MM.1S (cell line): ENCODE measurements around the gene LAMB3.

Source experiments
- DNase-seq: peaks from one replicate; pipeline ENCODE4 v3.0.0-alpha.2; 2015
- H2AFZ ChIP-seq: fragments of 300-600 bp; sonication (generic); 2 replicates; pipeline ENCODE4 v1.6.0; 2016; ENCODE audit warnings: antibody characterized with exemption, low read length
- H3F3A ChIP-seq: fragments of 300-600 bp; sonication (generic); 2 replicates; pipeline ENCODE4 v1.6.1; 2016; ENCODE audit warnings: mild to moderate bottlenecking, antibody characterized with exemption, low read length, moderate library complexity, mixed read lengths; ENCODE audit not compliant: insufficient read depth
- H3K27ac ChIP-seq: fragments of 300-600 bp; sonication (generic); 2 replicates; pipeline ENCODE4 v1.5.1; 2016; ENCODE audit warnings: mild to moderate bottlenecking, low read length
- H3K27me3 ChIP-seq: fragments of 300-600 bp; sonication (generic); replicated peaks from 2 replicates; pipeline ENCODE4 v1.6.0; 2016; ENCODE audit warnings: low read length; ENCODE audit not compliant: insufficient read depth
- H3K36me3 ChIP-seq: fragments of 300-600 bp; sonication (generic); replicated peaks from 2 replicates; pipeline ENCODE4 v1.6.1; 2016; ENCODE audit warnings: mild to moderate bottlenecking, low read length, mixed read lengths; ENCODE audit not compliant: insufficient read depth
- H3K4me1 ChIP-seq: fragments of 300-600 bp; sonication (generic); 2 replicates; pipeline ENCODE4 v1.6.1; 2016; ENCODE audit warnings: low read length, mixed read lengths
- H3K4me2 ChIP-seq: fragments of 300-600 bp; sonication (generic); 2 replicates; pipeline ENCODE4 v1.6.0; 2016; ENCODE audit warnings: low read depth, low read length
- H3K4me3 ChIP-seq: fragments of 300-600 bp; sonication (generic); 2 replicates; pipeline ENCODE4 v1.5.1; 2016; ENCODE audit warnings: low read length, mixed read lengths
- H3K79me2 ChIP-seq: fragments of 300-600 bp; sonication (generic); 2 replicates; pipeline ENCODE4 v1.6.1; 2016; ENCODE audit warnings: mixed run types, low read length, mixed read lengths
- H3K9ac ChIP-seq: fragments of 300-600 bp; sonication (generic); 2 replicates; pipeline ENCODE4 v1.6.1; 2016; ENCODE audit warnings: low read length, mixed read lengths
- H3K9me2 ChIP-seq: fragments of 300-600 bp; sonication (generic); replicated peaks from 2 replicates; pipeline ENCODE4 v1.6.1; 2016; ENCODE audit warnings: mild to moderate bottlenecking, low read length, mixed read lengths; ENCODE audit not compliant: insufficient read depth
- H3K9me3 ChIP-seq: fragments of 300-600 bp; sonication (generic); replicated peaks from 2 replicates; pipeline ENCODE4 v1.6.1; 2016; ENCODE audit warnings: mild to moderate bottlenecking, low read length, mixed read lengths; ENCODE audit not compliant: insufficient read depth
- H4K20me1 ChIP-seq: fragments of 300-600 bp; sonication (generic); 2 replicates; pipeline ENCODE4 v1.6.1; 2016; ENCODE audit warnings: mild to moderate bottlenecking, low read length, moderate library complexity, mixed read lengths; ENCODE audit not compliant: insufficient read depth
- EZH2 ChIP-seq: fragments of 300-600 bp; sonication (generic); optimal IDR thresholded peaks from 2 replicates; pipeline ENCODE3; 2017; ENCODE audit warnings: low read depth, mild to moderate bottlenecking, antibody characterized with exemption, low read length, mixed read lengths
- EZH2phosphoT487 ChIP-seq: fragments of 300-600 bp; sonication (generic); IDR thresholded peaks from 2 replicates; pipeline ENCODE4 v1.6.1; 2018; ENCODE audit warnings: antibody characterized with exemption, low read length
- TF ChIP-seq, protein P1 (sequence below): fragments of 300-600 bp; sonication (generic); IDR thresholded peaks from 2 replicates; pipeline ENCODE4 v1.5.1; 2016; ENCODE audit warnings: antibody characterized with exemption, low read length, mixed read lengths

Gene LAMB3

DNA sequence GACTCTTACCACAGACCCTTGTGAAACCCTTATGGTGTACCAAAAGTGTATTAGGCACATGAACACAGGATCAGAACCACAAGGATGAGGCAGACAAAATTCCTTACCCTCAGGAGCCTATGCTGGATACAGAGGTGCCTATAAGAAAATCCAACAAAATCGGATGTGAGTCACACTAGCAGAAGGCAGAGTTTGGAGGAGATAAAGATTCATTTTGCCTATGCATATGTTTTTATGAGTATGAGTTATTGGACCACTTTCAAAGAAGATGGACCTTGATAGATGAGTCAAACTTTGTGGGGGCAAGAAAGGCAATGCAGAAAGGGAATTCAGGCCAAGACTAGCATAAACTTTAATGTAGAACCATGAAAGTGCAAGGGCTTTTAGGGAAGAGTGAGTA is 51.7 kb downstream of the LAMB3 start:
- Histone ChIP-seq H3K4me1 (no peaks in the 10 kb centered on the region), H3K4me3 (no peak overlapping the region), H3K9me2 (no peaks in the 10 kb centered on the region), H3F3A (no peaks in the 10 kb centered on the region), H2AFZ (no peak overlapping the region), H3K9ac (no peak overlapping the region), H4K20me1 (no peaks in the 10 kb centered on the region), H3K27me3 (no peaks in the 10 kb centered on the region), H3K36me3 (no peaks in the 10 kb centered on the region), H3K27ac (no peak overlapping the region), H3K79me2 (no peaks in the 10 kb centered on the region), H3K4me2 (no peak overlapping the region), H3K9me3 (no peaks in the 10 kb centered on the region)
- DNase-seq = no peak
- TF ChIP-seq EZH2phosphoT487 (no peak), EZH2 (no peak)
- TF ChIP-seq, protein P1, sequence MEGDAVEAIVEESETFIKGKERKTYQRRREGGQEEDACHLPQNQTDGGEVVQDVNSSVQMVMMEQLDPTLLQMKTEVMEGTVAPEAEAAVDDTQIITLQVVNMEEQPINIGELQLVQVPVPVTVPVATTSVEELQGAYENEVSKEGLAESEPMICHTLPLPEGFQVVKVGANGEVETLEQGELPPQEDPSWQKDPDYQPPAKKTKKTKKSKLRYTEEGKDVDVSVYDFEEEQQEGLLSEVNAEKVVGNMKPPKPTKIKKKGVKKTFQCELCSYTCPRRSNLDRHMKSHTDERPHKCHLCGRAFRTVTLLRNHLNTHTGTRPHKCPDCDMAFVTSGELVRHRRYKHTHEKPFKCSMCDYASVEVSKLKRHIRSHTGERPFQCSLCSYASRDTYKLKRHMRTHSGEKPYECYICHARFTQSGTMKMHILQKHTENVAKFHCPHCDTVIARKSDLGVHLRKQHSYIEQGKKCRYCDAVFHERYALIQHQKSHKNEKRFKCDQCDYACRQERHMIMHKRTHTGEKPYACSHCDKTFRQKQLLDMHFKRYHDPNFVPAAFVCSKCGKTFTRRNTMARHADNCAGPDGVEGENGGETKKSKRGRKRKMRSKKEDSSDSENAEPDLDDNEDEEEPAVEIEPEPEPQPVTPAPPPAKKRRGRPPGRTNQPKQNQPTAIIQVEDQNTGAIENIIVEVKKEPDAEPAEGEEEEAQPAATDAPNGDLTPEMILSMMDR = no peak

DNA sequence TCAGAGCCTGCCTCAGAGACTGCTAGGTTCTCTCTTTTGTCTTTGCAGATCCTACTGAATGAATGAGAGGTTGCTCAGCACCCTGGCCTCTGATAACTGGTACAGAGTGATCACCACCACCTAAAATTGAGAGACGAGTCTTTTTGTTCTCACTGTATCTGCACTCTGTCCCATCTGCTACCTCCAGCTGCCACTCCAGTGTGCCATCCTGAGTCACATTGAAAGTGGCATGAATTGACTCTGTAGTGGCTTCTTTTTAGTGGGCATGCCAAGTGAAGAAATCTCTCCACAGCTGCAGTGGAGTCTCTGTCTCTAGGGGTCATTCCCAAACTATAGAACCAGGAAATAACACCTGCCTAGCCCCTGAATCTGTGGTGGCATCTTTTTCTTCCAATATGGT is 54.0 kb downstream of the LAMB3 start:
- no peak overlapping the region for H3K9ac ChIP-seq
- no peaks in the 10 kb centered on the region for H3K27me3 ChIP-seq

GRCh38 chr1:209597499-209597898 is 54.7 kb downstream of the LAMB3 start:
- Histone ChIP-seq H3K27me3 (no peaks in the 10 kb centered on the region), H3K79me2 (no peaks in the 10 kb centered on the region)

More for the DNA sequence above, 54.0 kb downstream of the LAMB3 start:
- Histone ChIP-seq H4K20me1 (no peaks in the 10 kb centered on the region), H3K79me2 (no peaks in the 10 kb centered on the region), H3K27ac (no peak overlapping the region), H3K4me3 (no peak overlapping the region), H2AFZ (no peak overlapping the region), H3K9me2 (no peaks in the 10 kb centered on the region), H3F3A (no peaks in the 10 kb centered on the region), H3K36me3 (no peaks in the 10 kb centered on the region), H3K9me3 (no peaks in the 10 kb centered on the region), H3K4me1 (no peaks in the 10 kb centered on the region), H3K4me2 (no peak overlapping the region)
- DNase-seq = no peak
- TF ChIP-seq EZH2phosphoT487 = no peak
- TF ChIP-seq, protein P1 = no peak
- TF ChIP-seq EZH2 = no peak

More at GRCh38 chr1:209597499-209597898, 54.7 kb downstream of the LAMB3 start:
- Histone ChIP-seq H4K20me1 (no peaks in the 10 kb centered on the region), H3K9ac (no peak overlapping the region), H3K4me2 (no peak overlapping the region), H3K9me2 (no peaks in the 10 kb centered on the region), H2AFZ (no peak overlapping the region), H3K27ac (no peak overlapping the region), H3F3A (no peaks in the 10 kb centered on the region), H3K9me3 (no peaks in the 10 kb centered on the region), H3K4me3 (no peak overlapping the region), H3K4me1 (no peaks in the 10 kb centered on the region), H3K36me3 (no peaks in the 10 kb centered on the region)
- TF ChIP-seq, protein P1 = no peak
- no peak for TF ChIP-seq EZH2phosphoT487
- TF ChIP-seq EZH2 = no peak
- no peak for DNase-seq
